Liver (tissue), 9 donors: ENCODE measurements around the gene MRTFB. TPM values are rescaled to one million over a fixed set of nuclear protein-coding genes. Genes with fewer than 3 reads are reported as not detected.
A peak's percentile ranks its signal among the peaks of the same experiment; 100 is the strongest.

Experiments
- DNase-seq: peaks from one replicate; pipeline ENCODE4 v3.0.0-alpha.2; 2017; ENCODE audit warnings: low spot score
- H3K27ac ChIP-seq, 2 donors: one replicate each; pipeline ENCODE4 v1.7.0; 2013; ENCODE audit warnings: inconsistent platforms in 2 of 2, low read length in 2 of 2, control low read depth in 1 of 2, low read depth in 1 of 2, mild to moderate bottlenecking in 1 of 2
- H3K27me3 ChIP-seq, 4 donors: one replicate each; pipeline versions ENCODE4 v1.6.1 to v1.7.0; 2013; ENCODE audit warnings: low read length in 3 of 4, inconsistent platforms in 1 of 4, mild to moderate bottlenecking in 1 of 4, moderate library complexity in 1 of 4; ENCODE audit not compliant: control insufficient read depth in 4 of 4, insufficient read depth in 4 of 4
- H3K36me3 ChIP-seq, 4 donors: one replicate each; pipeline versions ENCODE4 v1.6.1 to v1.7.0; 2013; ENCODE audit warnings: low read length in 3 of 4, mild to moderate bottlenecking in 3 of 4, low read depth in 1 of 4, moderate library complexity in 1 of 4; ENCODE audit not compliant: control insufficient read depth in 4 of 4, insufficient read depth in 3 of 4
- H3K4me1 ChIP-seq, 4 donors: one replicate each; pipeline versions ENCODE4 v1.6.1 to v1.7.0; 2013; ENCODE audit warnings: low read length in 3 of 4, mild to moderate bottlenecking in 3 of 4, moderate library complexity in 1 of 4; ENCODE audit not compliant: control insufficient read depth in 4 of 4, insufficient read depth in 4 of 4
- H3K4me3 ChIP-seq, 3 donors: one replicate each; pipeline versions ENCODE4 v1.6.1 to v1.7.0; 2013; ENCODE audit warnings: low read length in 3 of 3, control low read depth in 1 of 3, low read depth in 1 of 3, mild to moderate bottlenecking in 1 of 3
- H3K9ac ChIP-seq, 2 donors: one replicate each; pipeline ENCODE4 v1.7.0; 2013; ENCODE audit warnings: low read length in 2 of 2, mild to moderate bottlenecking in 2 of 2, moderate library complexity in 2 of 2, control low read depth in 1 of 2, low read depth in 1 of 2
- H3K9me3 ChIP-seq, 4 donors: one replicate each; pipeline versions ENCODE4 v1.6.1 to v1.7.0; 2013; ENCODE audit warnings: low read length in 3 of 4; ENCODE audit not compliant: control insufficient read depth in 4 of 4
- ATF3 ChIP-seq: IDR thresholded peaks from 2 replicates; pipeline ENCODE4 v1.6.1; 2016; ENCODE audit warnings: antibody characterized with exemption
- CTCF ChIP-seq: fragments of 150-350 bp; IDR thresholded peaks from 2 replicates; pipeline ENCODE4 v1.5.1; 2017; ENCODE audit warnings: improper control_type of control experiment, low read depth, low read length; ENCODE audit not compliant: missing input control
- EGR1 ChIP-seq, 2 donors: IDR thresholded peaks; 2 replicates each; pipeline ENCODE4 v1.6.1; 2016 to 2018; ENCODE audit warnings: antibody characterized with exemption in 2 of 2, low read depth in 2 of 2
- FOXA1 ChIP-seq: IDR thresholded peaks from 2 replicates; pipeline ENCODE4 v1.6.1; 2016; ENCODE audit warnings: antibody characterized with exemption
- FOXA2 ChIP-seq: IDR thresholded peaks from 2 replicates; pipeline ENCODE4 v1.6.1; 2016; ENCODE audit warnings: antibody characterized with exemption
- GABPA ChIP-seq, 2 donors: IDR thresholded peaks in 1 of 2; conservative IDR thresholded peaks in 1 of 2; 2 replicates each; pipeline ENCODE4 v1.6.1; 2016; ENCODE audit warnings: antibody characterized with exemption in 2 of 2, mild to moderate bottlenecking in 1 of 2, moderate library complexity in 1 of 2
- HNF4A ChIP-seq, 2 donors: conservative IDR thresholded peaks; 2 replicates each; pipeline ENCODE4 v1.6.1; 2016; ENCODE audit warnings: antibody characterized with exemption in 2 of 2, mild to moderate bottlenecking in 2 of 2
- HNF4G ChIP-seq: IDR thresholded peaks from 2 replicates; pipeline ENCODE4 v1.6.1; 2016; ENCODE audit warnings: antibody characterized with exemption
- JUND ChIP-seq, 2 donors: IDR thresholded peaks; 2 replicates each; pipeline ENCODE4 v1.6.1; 2016; ENCODE audit warnings: antibody characterized with exemption in 2 of 2
- MAX ChIP-seq: IDR thresholded peaks from 2 replicates; pipeline ENCODE4 v1.6.1; 2016; ENCODE audit warnings: antibody characterized with exemption
- NR2F2 ChIP-seq: IDR thresholded peaks from 2 replicates; pipeline ENCODE4 v1.6.1; 2016; ENCODE audit warnings: antibody characterized with exemption
- RAD21 ChIP-seq, 2 donors: IDR thresholded peaks; 2 replicates each; pipeline ENCODE4 v1.6.1; 2016; ENCODE audit warnings: antibody characterized with exemption in 2 of 2, mild to moderate bottlenecking in 2 of 2
- REST ChIP-seq: IDR thresholded peaks from 2 replicates; pipeline ENCODE4 v1.6.1; 2016; ENCODE audit warnings: antibody characterized with exemption, mild to moderate bottlenecking
- RXRA ChIP-seq, 2 donors: IDR thresholded peaks; 2 replicates each; pipeline ENCODE4 v1.6.1; 2017 to 2018; ENCODE audit warnings: antibody characterized with exemption in 2 of 2, mild to moderate bottlenecking in 1 of 2
- SP1 ChIP-seq: IDR thresholded peaks from 2 replicates; pipeline ENCODE4 v1.6.1; 2018; ENCODE audit warnings: antibody characterized with exemption, mild to moderate bottlenecking
- TAF1 ChIP-seq: conservative IDR thresholded peaks from 2 replicates; pipeline ENCODE4 v1.6.1; 2016; ENCODE audit warnings: antibody characterized with exemption, mild to moderate bottlenecking
- YY1 ChIP-seq: IDR thresholded peaks from 2 replicates; pipeline ENCODE4 v1.6.1; 2016; ENCODE audit warnings: antibody characterized with exemption, mild to moderate bottlenecking
- ZBTB33 ChIP-seq: IDR thresholded peaks from 2 replicates; pipeline ENCODE4 v1.6.1; 2016; ENCODE audit warnings: antibody characterized with exemption
- WGBS: extraction: QIAGEN DNeasy Blood & Tissue Kit; methylation state at CpG from one replicate; pipeline ENCODE4 v1.1.7; 2013; 5-methylcytosine and 5-hydroxymethylcytosine counted together
- polyA plus RNA-seq, 2 donors: library from polyadenylated mRNA; stranded (reverse) in 1 of 2; unstranded in 1 of 2; fragments of 200-250 nt in 1 of 2; fragments of >200 nt in 1 of 2; fragmentation: Nextera tagmentation in 1 of 2; extraction: Ambion mirVana in 1 of 2; gene quantifications; one replicate each; pipeline versions ENCODE4 v1.2.1 to v1.2.3, GENCODE V29; 2013 to 2015
- total RNA-seq, 2 donors: library from RNA; depleted of rRNA; stranded (reverse); fragments of >200 nt; gene quantifications; one replicate each; pipeline ENCODE4 v1.2.3, GENCODE V29; 2014
- donor health status: healthy.
- donor health status: healthy.
- donor health status: healthy.
- donor health status: healthy.
- donor health status: healthy.

Gene MRTFB
- total and polyA plus RNA-seq, 4 donors = 4.1 to 14.2 (median 5.8) TPM

GRCh38 chr16:14238756-14239155 lies 167.6 kb downstream of the MRTFB start:
- no peak overlapping the region for H3K4me3 ChIP-seq
- no peak for DNase-seq
- peaks cover 3 to 14% (median 13%) of the 10 kb centered on the region in 4 donors for H3K36me3 ChIP-seq
- no peak overlapping the region for H3K27ac ChIP-seq
- H3K27me3 ChIP-seq = no peaks in the 10 kb centered on the region
- 69% methylated on average over 5 of the region's 5 CpGs for WGBS
- H3K9ac ChIP-seq = no peak overlapping the region
- TF ChIP-seq RXRA (IDR thresholded peaks at IDR 0.05) (no peak), MAX (no peak), RAD21 (IDR thresholded peaks at IDR 0.05) (no peak), FOXA1 (no peak), YY1 (no peak), HNF4A (conservative IDR thresholded peaks at IDR 0.05) (no peak), EGR1 (IDR thresholded peaks at IDR 0.05; ENCODE audit: low read depth in 2 of 2) (no peak), JUND (IDR thresholded peaks at IDR 0.05) (no peak), TAF1 (no peak), HNF4G (no peak), NR2F2 (no peak)
- H3K9me3 ChIP-seq = no peaks in the 10 kb centered on the region
- H3K4me1 ChIP-seq = peaks cover 5 to 33% (median 31%) of the 10 kb centered on the region in 4 donors

GRCh38 chr16:14239791-14240190 lies 168.7 kb downstream of the MRTFB start:
- Histone ChIP-seq H3K9ac (no peak overlapping the region), H3K36me3 (peaks cover 2 to 14% (median 12%) of the 10 kb centered on the region in 4 donors), H3K4me3 (no peak overlapping the region), H3K9me3 (no peaks in the 10 kb centered on the region), H3K4me1 (peaks cover 5 to 33% (median 31%) of the 10 kb centered on the region in 4 donors), H3K27ac (no peak overlapping the region), H3K27me3 (no peaks in the 10 kb centered on the region)
- no peak for TF ChIP-seq NR2F2
- WGBS = 56% methylated on average over 6 of the region's 6 CpGs
- no peak for DNase-seq

- 36% methylated on average over 10 of the region's 10 CpGs for WGBS
- TF ChIP-seq HNF4A (conservative IDR thresholded peaks at IDR 0.05) (peak; percentile 76 to 78), CTCF (no peak), RXRA (IDR thresholded peaks at IDR 0.05) (peak in 1 of 2 donors; percentile 27), TAF1 (no peak), JUND (IDR thresholded peaks at IDR 0.05) (no peak), ZBTB33 (no peak), REST (peak; percentile 96), NR2F2 (no peak), GABPA (IDR thresholded peaks at IDR 0.05 in 1 of 2, conservative IDR thresholded peaks at IDR 0.05 in 1 of 2) (no peak), MAX (peak; percentile 8), SP1 (peak; percentile 57), HNF4G (peak; percentile 57), EGR1 (IDR thresholded peaks at IDR 0.05; ENCODE audit: low read depth in 2 of 2) (no peak), FOXA1 (no peak), YY1 (peak; percentile 34), ATF3 (no peak), RAD21 (IDR thresholded peaks at IDR 0.05) (peak; percentile 18 to 28), FOXA2 (no peak)
- Histone ChIP-seq H3K9ac (no peak overlapping the region), H3K27me3 (no peaks in the 10 kb centered on the region), H3K27ac (peak overlapping the region in 1 of 2 donors; percentile 47), H3K36me3 (peaks cover 2 to 11% (median 10%) of the 10 kb centered on the region in 4 donors), H3K9me3 (no peaks in the 10 kb centered on the region), H3K4me1 (peaks cover 5 to 33% (median 31%) of the 10 kb centered on the region in 4 donors), H3K4me3 (no peak overlapping the region)
- no peak for DNase-seq
Measured at GRCh38 chr16:14240219-14240843, 169.2 kb downstream of the MRTFB start.
